Osteocyte (in vitro differentiated cells): ENCODE measurements around the gene SETD6. TPM values are rescaled to one million over a fixed set of nuclear protein-coding genes. Genes with fewer than 3 reads are reported as not detected.

ENCODE experiments used
- DNase-seq: peaks from one replicate; pipeline ENCODE4 v3.0.0; 2021; ENCODE audit warnings: mixed read lengths; ENCODE audit not compliant: unreplicated experiment; ENCODE audit errors: extremely low spot score
- H3K27ac Mint-ChIP-seq: one replicate; pipeline ENCODE4 v1.8.0; 2021; ENCODE audit warnings: mild to moderate bottlenecking, mixed read lengths; ENCODE audit not compliant: unreplicated experiment
- H3K27me3 Mint-ChIP-seq: one replicate; pipeline ENCODE4 v1.8.0; 2021; ENCODE audit warnings: mixed read lengths; ENCODE audit not compliant: unreplicated experiment
- H3K36me3 Mint-ChIP-seq: one replicate; pipeline ENCODE4 v1.8.0; 2021; ENCODE audit warnings: mixed read lengths; ENCODE audit not compliant: unreplicated experiment
- H3K4me1 Mint-ChIP-seq: one replicate; pipeline ENCODE4 v1.8.0; 2021; ENCODE audit warnings: mixed read lengths; ENCODE audit not compliant: unreplicated experiment
- H3K4me3 Mint-ChIP-seq: one replicate; pipeline ENCODE4 v1.8.0; 2021; ENCODE audit warnings: mild to moderate bottlenecking, moderate library complexity, mixed read lengths; ENCODE audit not compliant: unreplicated experiment
- H3K9me3 Mint-ChIP-seq: one replicate; pipeline ENCODE4 v1.8.0; 2021; ENCODE audit warnings: mixed read lengths; ENCODE audit not compliant: unreplicated experiment
- total RNA-seq: library from RNA; stranded (reverse); gene quantifications from 2 replicates; pipeline ENCODE4 v1.2.1, GENCODE V29; 2021
- TF ChIP-seq, protein P1 (sequence below): fragments of 200-600 bp; sonication (generic); IDR thresholded peaks from 2 replicates; pipeline ENCODE4 v1.5.0; 2021; ENCODE audit warnings: antibody characterized with exemption, mild to moderate bottlenecking, moderate library complexity

Gene SETD6
- total RNA-seq, 1 donor from 2014 or later = 19.9 TPM

DNA sequence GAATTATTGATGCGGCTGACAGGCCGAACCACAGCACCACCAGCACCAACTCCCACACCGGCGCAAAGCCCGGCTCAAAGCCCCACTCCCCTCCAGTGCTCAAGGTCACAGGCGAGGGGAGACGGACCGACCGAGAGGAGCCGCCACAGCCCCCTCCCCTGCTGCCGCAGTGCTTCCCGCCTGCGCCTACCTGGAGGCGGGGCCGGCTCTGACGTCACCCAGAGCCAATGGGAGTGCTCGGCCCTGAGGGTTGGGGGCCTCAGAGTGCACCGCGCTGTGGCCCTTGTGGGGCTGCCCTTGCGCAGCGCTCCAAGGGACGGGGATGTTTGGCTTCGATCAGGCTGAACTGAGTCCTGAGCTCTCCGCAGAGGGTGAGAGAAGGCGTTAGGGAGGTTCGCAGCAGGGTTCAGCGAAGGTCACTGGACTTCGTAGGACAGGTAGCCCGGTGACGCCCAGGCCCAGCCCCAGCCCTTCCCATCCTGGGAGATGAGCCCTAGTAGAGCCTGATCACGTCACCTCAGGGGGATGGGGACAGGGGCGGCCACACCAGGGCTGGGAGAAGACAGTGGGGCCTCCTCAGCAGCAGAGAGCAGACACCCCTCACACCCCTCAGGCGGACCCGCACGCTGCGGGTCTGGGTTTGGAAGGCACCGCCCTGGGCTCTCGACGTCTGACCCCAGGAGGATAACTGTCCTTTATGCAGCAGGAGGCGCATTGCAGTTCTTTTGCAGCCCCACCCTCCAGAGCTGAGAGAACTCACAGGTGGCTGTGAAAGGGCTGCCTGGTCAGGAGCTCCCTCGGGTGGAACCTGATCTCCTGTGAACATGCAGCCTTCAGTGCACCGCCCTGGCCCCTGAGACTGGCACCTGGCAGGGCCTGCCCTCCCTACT is 13.8 kb upstream of the SETD6 start:
- H3K4me3 Mint-ChIP-seq = peak overlapping the region; percentile 57
- no peaks in the 10 kb centered on the region for H3K9me3 Mint-ChIP-seq
- peaks cover 9% of the 10 kb centered on the region for H3K4me1 Mint-ChIP-seq
- no peak for DNase-seq
- no peaks in the 10 kb centered on the region for H3K36me3 Mint-ChIP-seq
- no peak overlapping the region for H3K27ac Mint-ChIP-seq
- H3K27me3 Mint-ChIP-seq = no peaks in the 10 kb centered on the region
- TF ChIP-seq, protein P1, sequence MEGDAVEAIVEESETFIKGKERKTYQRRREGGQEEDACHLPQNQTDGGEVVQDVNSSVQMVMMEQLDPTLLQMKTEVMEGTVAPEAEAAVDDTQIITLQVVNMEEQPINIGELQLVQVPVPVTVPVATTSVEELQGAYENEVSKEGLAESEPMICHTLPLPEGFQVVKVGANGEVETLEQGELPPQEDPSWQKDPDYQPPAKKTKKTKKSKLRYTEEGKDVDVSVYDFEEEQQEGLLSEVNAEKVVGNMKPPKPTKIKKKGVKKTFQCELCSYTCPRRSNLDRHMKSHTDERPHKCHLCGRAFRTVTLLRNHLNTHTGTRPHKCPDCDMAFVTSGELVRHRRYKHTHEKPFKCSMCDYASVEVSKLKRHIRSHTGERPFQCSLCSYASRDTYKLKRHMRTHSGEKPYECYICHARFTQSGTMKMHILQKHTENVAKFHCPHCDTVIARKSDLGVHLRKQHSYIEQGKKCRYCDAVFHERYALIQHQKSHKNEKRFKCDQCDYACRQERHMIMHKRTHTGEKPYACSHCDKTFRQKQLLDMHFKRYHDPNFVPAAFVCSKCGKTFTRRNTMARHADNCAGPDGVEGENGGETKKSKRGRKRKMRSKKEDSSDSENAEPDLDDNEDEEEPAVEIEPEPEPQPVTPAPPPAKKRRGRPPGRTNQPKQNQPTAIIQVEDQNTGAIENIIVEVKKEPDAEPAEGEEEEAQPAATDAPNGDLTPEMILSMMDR = no peak

DNA sequence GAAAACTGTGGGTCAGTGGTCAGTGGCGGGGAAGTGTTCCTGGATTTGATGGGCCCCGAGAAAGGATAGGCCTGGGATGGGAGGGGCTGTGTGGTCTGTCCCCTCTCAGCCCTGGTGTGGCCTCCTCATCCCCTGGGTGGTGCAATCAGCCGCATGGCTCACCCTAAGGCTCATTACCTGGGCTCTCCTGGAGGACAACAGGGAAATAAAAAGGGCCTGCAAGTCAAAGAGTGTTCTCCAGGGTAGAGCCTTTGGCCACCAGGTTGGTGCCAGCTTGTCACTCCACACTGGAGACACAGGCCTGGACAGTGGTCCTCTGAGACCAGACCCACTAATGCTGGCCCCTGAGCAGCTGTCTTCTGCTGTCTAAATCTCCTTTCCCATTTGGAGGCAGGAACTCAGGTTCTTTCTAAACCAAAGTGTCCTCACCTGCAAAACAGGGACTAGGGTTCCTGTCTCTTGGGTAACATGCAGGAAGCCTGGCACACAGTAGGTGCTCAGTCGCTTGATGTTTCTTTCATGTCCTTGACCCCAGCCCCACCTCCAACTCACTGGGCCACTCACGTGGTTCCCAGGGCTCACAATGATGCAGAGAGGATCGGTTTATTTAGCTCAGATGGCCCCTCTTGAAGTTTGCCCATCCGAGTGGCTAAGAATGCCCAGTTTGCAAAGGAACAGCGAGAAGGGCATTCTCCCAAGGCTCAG is 12.9 kb upstream of the SETD6 start:
- Mint-ChIP-seq H3K27ac (no peak overlapping the region), H3K9me3 (no peaks in the 10 kb centered on the region), H3K4me1 (peaks cover 9% of the 10 kb centered on the region), H3K27me3 (no peaks in the 10 kb centered on the region), H3K4me3 (no peak overlapping the region), H3K36me3 (no peaks in the 10 kb centered on the region)
- DNase-seq = no peak
- TF ChIP-seq, protein P1 = no peak

DNA sequence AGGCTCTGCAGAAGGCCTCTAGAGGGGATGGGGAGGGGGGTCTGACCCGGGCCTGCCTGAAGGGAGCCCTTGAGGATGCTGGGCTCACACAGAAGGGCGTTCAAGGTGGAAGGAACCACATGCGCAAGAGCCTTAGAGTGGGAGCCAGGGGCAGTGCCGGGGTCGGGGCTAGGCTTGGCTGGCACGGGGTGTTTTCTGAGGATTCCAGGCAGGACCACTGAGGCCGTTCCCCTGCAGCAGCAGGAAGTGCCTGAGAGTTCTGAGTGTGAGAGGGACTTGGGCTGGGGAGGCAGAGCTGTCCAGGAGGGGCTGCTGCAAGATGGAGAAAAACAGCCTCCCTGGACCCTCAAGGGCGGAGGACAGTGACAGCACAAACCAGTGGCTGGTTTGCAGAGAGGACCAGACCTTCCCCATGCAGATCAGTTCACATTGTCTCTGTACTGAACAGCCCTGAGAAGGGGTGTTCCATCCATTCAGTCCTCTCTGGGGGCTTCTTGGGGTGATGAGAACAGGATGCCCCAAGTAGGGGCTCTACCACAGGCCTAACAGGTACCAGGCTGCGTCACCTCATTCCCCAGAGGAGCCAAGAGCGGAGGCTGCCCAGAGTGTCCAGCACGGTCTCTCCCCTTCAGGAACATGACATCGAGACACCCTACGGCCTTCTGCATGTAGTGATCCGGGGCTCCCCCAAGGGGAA is 12.0 kb upstream of the SETD6 start:
- no peak for DNase-seq
- no peaks in the 10 kb centered on the region for H3K27me3 Mint-ChIP-seq
- H3K4me3 Mint-ChIP-seq = no peak overlapping the region
- peaks cover 9% of the 10 kb centered on the region for H3K4me1 Mint-ChIP-seq
- no peaks in the 10 kb centered on the region for H3K36me3 Mint-ChIP-seq
- H3K27ac Mint-ChIP-seq = no peak overlapping the region
- no peaks in the 10 kb centered on the region for H3K9me3 Mint-ChIP-seq
- TF ChIP-seq, protein P1 = no peak

DNA sequence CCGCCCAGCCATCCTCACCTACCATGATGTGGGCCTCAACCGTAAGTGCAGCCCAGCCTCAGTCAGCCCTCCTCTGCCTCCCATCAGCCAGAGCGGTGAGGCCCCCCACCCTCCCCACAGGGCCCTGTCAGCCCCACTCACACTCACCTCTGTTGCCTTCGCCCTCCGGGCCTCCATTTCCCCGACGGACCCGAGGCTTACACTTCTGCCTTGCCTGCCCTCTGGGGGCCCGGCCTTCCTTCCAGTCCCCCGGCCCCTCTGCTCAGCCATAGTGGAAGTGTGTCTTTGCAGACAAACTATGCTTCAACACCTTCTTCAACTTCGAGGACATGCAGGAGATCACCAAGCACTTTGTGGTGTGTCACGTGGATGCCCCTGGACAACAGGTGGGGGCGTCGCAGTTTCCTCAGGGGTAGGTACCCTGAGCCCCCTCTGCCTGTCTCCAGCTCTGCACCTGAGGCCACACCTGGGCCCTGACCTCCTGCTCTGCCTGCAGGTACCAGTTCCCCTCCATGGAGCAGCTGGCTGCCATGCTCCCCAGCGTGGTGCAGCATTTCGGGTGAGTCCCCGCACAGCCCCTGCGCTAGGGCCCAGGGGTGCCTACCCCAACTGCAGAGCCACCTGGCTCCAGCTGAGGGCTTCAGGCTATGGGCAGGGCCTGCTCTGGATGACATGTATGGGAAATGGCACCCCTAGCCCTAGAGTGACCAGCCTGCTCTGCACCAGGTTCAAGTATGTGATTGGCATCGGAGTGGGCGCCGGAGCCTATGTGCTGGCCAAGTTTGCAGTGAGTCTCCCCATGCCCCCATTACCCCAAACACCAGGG is 11.2 kb upstream of the SETD6 start:
- Mint-ChIP-seq H3K4me1 (peaks cover 9% of the 10 kb centered on the region), H3K27me3 (no peaks in the 10 kb centered on the region), H3K9me3 (no peaks in the 10 kb centered on the region), H3K36me3 (no peaks in the 10 kb centered on the region), H3K27ac (no peak overlapping the region), H3K4me3 (no peak overlapping the region)
- TF ChIP-seq, protein P1 = no peak
- DNase-seq = no peak
